ENCODE data around the gene EPC1. TPM values are rescaled to one million over a fixed set of nuclear protein-coding genes. Genes with fewer than 3 reads are reported as not detected.

EPC1 gene
- total and polyA plus RNA-seq, 10 of the 15 experiments (the other 5 are each of a cell fraction or from before 2014, with no cell fraction given): 6.8 to 59.2 (median 19.4) TPM

DNA sequence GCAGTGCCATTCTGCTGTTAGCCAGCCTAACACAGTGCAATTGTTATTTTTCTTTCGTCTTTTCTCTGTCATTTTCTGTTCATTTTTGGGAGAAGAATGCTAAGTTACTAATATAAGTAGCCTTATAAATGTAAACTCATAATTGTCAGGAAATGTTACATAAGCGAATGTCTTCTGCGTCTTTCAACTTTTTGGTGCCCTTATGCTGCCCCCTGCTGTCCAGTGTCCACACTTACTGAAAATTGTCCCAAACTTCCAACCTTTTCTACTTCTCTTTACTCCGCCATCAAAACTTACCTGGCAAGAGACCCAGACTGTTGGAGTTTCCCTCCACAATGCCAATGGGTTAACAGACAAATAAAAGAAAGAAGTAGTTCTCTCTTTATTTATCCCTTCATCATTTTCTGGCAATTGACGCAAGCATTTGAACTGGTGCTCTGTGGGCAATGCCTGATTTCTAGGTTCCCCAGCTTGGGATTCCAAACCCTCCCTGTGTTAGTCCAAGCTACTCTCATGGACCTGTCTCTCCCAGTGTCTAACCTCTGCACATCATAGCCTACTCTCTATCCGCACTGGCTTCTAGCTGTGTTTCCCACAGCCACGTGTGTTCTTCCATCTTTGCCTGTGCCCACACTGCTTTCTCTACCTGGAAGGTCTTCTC lies 21.0 kb upstream of the EPC1 start (continued):
- TF ChIP-seq, protein P1, sequence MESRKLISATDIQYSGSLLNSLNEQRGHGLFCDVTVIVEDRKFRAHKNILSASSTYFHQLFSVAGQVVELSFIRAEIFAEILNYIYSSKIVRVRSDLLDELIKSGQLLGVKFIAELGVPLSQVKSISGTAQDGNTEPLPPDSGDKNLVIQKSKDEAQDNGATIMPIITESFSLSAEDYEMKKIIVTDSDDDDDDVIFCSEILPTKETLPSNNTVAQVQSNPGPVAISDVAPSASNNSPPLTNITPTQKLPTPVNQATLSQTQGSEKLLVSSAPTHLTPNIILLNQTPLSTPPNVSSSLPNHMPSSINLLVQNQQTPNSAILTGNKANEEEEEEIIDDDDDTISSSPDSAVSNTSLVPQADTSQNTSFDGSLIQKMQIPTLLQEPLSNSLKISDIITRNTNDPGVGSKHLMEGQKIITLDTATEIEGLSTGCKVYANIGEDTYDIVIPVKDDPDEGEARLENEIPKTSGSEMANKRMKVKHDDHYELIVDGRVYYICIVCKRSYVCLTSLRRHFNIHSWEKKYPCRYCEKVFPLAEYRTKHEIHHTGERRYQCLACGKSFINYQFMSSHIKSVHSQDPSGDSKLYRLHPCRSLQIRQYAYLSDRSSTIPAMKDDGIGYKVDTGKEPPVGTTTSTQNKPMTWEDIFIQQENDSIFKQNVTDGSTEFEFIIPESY (IDR thresholded peaks at IDR 0.05): no peak
- no peak for TF ChIP-seq CREM (IDR thresholded peaks at IDR 0.05; ENCODE audit: low read depth)
- TF ChIP-seq, protein P2, sequence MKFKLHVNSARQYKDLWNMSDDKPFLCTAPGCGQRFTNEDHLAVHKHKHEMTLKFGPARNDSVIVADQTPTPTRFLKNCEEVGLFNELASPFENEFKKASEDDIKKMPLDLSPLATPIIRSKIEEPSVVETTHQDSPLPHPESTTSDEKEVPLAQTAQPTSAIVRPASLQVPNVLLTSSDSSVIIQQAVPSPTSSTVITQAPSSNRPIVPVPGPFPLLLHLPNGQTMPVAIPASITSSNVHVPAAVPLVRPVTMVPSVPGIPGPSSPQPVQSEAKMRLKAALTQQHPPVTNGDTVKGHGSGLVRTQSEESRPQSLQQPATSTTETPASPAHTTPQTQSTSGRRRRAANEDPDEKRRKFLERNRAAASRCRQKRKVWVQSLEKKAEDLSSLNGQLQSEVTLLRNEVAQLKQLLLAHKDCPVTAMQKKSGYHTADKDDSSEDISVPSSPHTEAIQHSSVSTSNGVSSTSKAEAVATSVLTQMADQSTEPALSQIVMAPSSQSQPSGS (IDR thresholded peaks at IDR 0.05; ENCODE audit: low read length): no peak
- no peak for TF ChIP-seq HDAC2 (IDR thresholded peaks at IDR 0.05)
- TF ChIP-seq BACH1 (IDR thresholded peaks at IDR 0.05; ENCODE audit: borderline replicate concordance): no peak
- no peak for TF ChIP-seq POLR2A (IDR thresholded peaks at IDR 0.05; ENCODE audit: low read depth, low read length)
- 0 out of 2 replicates have a peak, but pooled peaks have one; percentile 22 for TF ChIP-seq STAT3 (IDR thresholded peaks at IDR 0.05; ENCODE audit: low read depth, low read length)
- TF ChIP-seq, protein P3, sequence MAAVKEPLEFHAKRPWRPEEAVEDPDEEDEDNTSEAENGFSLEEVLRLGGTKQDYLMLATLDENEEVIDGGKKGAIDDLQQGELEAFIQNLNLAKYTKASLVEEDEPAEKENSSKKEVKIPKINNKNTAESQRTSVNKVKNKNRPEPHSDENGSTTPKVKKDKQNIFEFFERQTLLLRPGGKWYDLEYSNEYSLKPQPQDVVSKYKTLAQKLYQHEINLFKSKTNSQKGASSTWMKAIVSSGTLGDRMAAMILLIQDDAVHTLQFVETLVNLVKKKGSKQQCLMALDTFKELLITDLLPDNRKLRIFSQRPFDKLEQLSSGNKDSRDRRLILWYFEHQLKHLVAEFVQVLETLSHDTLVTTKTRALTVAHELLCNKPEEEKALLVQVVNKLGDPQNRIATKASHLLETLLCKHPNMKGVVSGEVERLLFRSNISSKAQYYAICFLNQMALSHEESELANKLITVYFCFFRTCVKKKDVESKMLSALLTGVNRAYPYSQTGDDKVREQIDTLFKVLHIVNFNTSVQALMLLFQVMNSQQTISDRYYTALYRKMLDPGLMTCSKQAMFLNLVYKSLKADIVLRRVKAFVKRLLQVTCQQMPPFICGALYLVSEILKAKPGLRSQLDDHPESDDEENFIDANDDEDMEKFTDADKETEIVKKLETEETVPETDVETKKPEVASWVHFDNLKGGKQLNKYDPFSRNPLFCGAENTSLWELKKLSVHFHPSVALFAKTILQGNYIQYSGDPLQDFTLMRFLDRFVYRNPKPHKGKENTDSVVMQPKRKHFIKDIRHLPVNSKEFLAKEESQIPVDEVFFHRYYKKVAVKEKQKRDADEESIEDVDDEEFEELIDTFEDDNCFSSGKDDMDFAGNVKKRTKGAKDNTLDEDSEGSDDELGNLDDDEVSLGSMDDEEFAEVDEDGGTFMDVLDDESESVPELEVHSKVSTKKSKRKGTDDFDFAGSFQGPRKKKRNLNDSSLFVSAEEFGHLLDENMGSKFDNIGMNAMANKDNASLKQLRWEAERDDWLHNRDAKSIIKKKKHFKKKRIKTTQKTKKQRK (IDR thresholded peaks at IDR 0.05; ENCODE audit: low read depth, low read length): no peak
- TF ChIP-seq, protein P4, sequence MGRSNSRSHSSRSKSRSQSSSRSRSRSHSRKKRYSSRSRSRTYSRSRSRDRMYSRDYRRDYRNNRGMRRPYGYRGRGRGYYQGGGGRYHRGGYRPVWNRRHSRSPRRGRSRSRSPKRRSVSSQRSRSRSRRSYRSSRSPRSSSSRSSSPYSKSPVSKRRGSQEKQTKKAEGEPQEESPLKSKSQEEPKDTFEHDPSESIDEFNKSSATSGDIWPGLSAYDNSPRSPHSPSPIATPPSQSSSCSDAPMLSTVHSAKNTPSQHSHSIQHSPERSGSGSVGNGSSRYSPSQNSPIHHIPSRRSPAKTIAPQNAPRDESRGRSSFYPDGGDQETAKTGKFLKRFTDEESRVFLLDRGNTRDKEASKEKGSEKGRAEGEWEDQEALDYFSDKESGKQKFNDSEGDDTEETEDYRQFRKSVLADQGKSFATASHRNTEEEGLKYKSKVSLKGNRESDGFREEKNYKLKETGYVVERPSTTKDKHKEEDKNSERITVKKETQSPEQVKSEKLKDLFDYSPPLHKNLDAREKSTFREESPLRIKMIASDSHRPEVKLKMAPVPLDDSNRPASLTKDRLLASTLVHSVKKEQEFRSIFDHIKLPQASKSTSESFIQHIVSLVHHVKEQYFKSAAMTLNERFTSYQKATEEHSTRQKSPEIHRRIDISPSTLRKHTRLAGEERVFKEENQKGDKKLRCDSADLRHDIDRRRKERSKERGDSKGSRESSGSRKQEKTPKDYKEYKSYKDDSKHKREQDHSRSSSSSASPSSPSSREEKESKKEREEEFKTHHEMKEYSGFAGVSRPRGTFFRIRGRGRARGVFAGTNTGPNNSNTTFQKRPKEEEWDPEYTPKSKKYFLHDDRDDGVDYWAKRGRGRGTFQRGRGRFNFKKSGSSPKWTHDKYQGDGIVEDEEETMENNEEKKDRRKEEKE (IDR thresholded peaks at IDR 0.05): no peak
- TF ChIP-seq, protein P5, sequence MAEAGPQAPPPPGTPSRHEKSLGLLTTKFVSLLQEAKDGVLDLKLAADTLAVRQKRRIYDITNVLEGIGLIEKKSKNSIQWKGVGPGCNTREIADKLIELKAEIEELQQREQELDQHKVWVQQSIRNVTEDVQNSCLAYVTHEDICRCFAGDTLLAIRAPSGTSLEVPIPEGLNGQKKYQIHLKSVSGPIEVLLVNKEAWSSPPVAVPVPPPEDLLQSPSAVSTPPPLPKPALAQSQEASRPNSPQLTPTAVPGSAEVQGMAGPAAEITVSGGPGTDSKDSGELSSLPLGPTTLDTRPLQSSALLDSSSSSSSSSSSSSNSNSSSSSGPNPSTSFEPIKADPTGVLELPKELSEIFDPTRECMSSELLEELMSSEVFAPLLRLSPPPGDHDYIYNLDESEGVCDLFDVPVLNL (IDR thresholded peaks at IDR 0.05; ENCODE audit: low read depth, low read length): no peak

Data from GM12878 (cell line).